Measurements from ENCODE around the gene GDF10.

The GDF10 gene

GRCh38 chr10:47354900-47355299, 54.9 kb downstream of the GDF10 start:
- no peak for DNase-seq (ENCODE audit: low read depth)

GRCh38 chr10:47356708-47357107, 56.7 kb downstream of the GDF10 start:
- DNase-seq (ENCODE audit: low read depth): no peak

GRCh38 chr10:47357131-47357582, 57.2 kb downstream of the GDF10 start:
- DNase-seq (ENCODE audit: low read depth): no peak

GRCh38 chr10:47357911-47358310, 57.9 kb downstream of the GDF10 start:
- DNase-seq (ENCODE audit: low read depth): no peak

GRCh38 chr10:47358457-47358856, 58.5 kb downstream of the GDF10 start:
- no peak for DNase-seq (ENCODE audit: low read depth)

GRCh38 chr10:47359101-47359500, 59.1 kb downstream of the GDF10 start:
- no peak for DNase-seq (ENCODE audit: low read depth)

- DNase-seq (ENCODE audit: low read depth): no peak
Observed at GRCh38 chr10:47359626-47360418, 59.8 kb downstream of the GDF10 start.

GRCh38 chr10:47360419-47361040, 60.5 kb downstream of the GDF10 start:
- no peak for DNase-seq (ENCODE audit: low read depth)

- no peak for DNase-seq (ENCODE audit: low read depth)
Observed at GRCh38 chr10:47361293-47361692, 61.3 kb downstream of the GDF10 start.

GRCh38 chr10:47362199-47362598, 62.2 kb downstream of the GDF10 start:
- no peak for DNase-seq (ENCODE audit: low read depth)
